IMR-90 (cell line): ENCODE results near the gene PLA2G2D. TPM values are rescaled to one million over a fixed set of nuclear protein-coding genes. Genes with fewer than 3 reads are reported as not detected.

Experiments used
- ATAC-seq: fragments of 200-7000 bp; cut with Tn5 transposase; 2 replicates; pipeline ENCODE4 v1.9.1; 2020; ENCODE audit warnings: low read depth, mild to moderate bottlenecking, moderate library complexity
- BruUV-seq: library from RNA; stranded (reverse); fragments of 400-500 nt; replicated peaks from 2 replicates; lab custom pipeline; 2021; lab: Mats Ljungman, UMichigan
- CTCF ChIA-PET: fragments of 300-600 bp; formaldehyde crosslinking; extraction: SDS; loops from one replicate; lab custom pipeline; 2021; ENCODE audit warnings: antibody characterized with exemption; lab: Yijun Ruan, JAX
- POLR2A ChIA-PET: fragments of 300-600 bp; sonication (Branson Sonifier 250); formaldehyde crosslinking; loops from one replicate; lab custom pipeline; 2022; ENCODE audit warnings: antibody characterized with exemption; ENCODE audit not compliant: unreplicated experiment; lab: Charles Lee
- DNase-seq: peaks from one replicate; pipeline ENCODE4 v3.0.0; 2013
- H2AFZ ChIP-seq: replicated peaks from 2 replicates; pipeline ENCODE3; 2013; ENCODE audit warnings: low read length, mild to moderate bottlenecking; ENCODE audit not compliant: poor library complexity
- H2AK5ac ChIP-seq: 2 replicates; pipeline ENCODE4 v1.6.1; 2013; ENCODE audit warnings: low read depth, low read length, inconsistent platforms
- H2AK9ac ChIP-seq: replicated peaks from 2 replicates; pipeline ENCODE3; 2013; ENCODE audit warnings: mild to moderate bottlenecking, low read depth, low read length, moderate library complexity; ENCODE audit not compliant: poor library complexity
- H2BK120ac ChIP-seq: 2 replicates; pipeline ENCODE4 v1.6.1; 2013; ENCODE audit warnings: low read depth, low read length, inconsistent platforms
- H2BK15ac ChIP-seq: 3 replicates; pipeline ENCODE4 v1.6.1; 2013; ENCODE audit warnings: low read depth, low read length, inconsistent platforms
- H2BK20ac ChIP-seq: 2 replicates; pipeline ENCODE4 v1.6.1; 2013; ENCODE audit warnings: low read depth, mild to moderate bottlenecking, inconsistent platforms, low read length, moderate library complexity
- H2BK5ac ChIP-seq: 2 replicates; pipeline ENCODE4 v1.6.1; 2013; ENCODE audit warnings: mild to moderate bottlenecking, low read depth, low read length, inconsistent platforms; ENCODE audit not compliant: poor library complexity, severe bottlenecking
- H3K14ac ChIP-seq: replicated peaks from 2 replicates; pipeline ENCODE4 v1.6.1; 2013; ENCODE audit warnings: low read depth, low read length, inconsistent platforms
- H3K18ac ChIP-seq: 2 replicates; pipeline ENCODE4 v1.6.1; 2013; ENCODE audit warnings: low read depth, low read length, control low read depth
- H3K23ac ChIP-seq: 2 replicates; pipeline ENCODE4 v1.6.1; 2013; ENCODE audit warnings: low read depth, low read length, inconsistent platforms
- H3K27ac ChIP-seq: 2 replicates; pipeline ENCODE4 v1.5.1; 2013; ENCODE audit warnings: mild to moderate bottlenecking, control low read depth, low read length; ENCODE audit not compliant: insufficient read depth
- H3K27me3 ChIP-seq: 2 replicates; pipeline ENCODE4 v1.6.1; 2013; ENCODE audit warnings: low read length; ENCODE audit not compliant: control insufficient read depth, insufficient read depth
- H3K36me3 ChIP-seq: 2 replicates; pipeline ENCODE4 v1.6.1; 2013; ENCODE audit warnings: low read length, mixed read lengths; ENCODE audit not compliant: control insufficient read depth, insufficient read depth
- H3K4ac ChIP-seq: 2 replicates; pipeline ENCODE4 v1.6.1; 2013; ENCODE audit warnings: low read depth, low read length, inconsistent platforms
- H3K4me1 ChIP-seq: 2 replicates; pipeline ENCODE4 v1.6.1; 2013; ENCODE audit warnings: low read length, mixed read lengths; ENCODE audit not compliant: control insufficient read depth, insufficient read depth
- H3K4me2 ChIP-seq: 2 replicates; pipeline ENCODE4 v1.6.1; 2013; ENCODE audit warnings: low read depth, mild to moderate bottlenecking, control low read depth, low read length, moderate library complexity
- H3K4me3 ChIP-seq: 2 replicates; pipeline ENCODE4 v1.5.1; 2013; ENCODE audit warnings: low read depth, mild to moderate bottlenecking, control low read depth, low read length, moderate library complexity; ENCODE audit not compliant: insufficient read depth
- H3K56ac ChIP-seq: 2 replicates; pipeline ENCODE4 v1.6.1; 2013; ENCODE audit warnings: low read length, inconsistent platforms; ENCODE audit not compliant: insufficient read depth; ENCODE audit errors: extremely low read depth
- H3K79me1 ChIP-seq, 2 experiments: 2 replicates each; pipeline ENCODE4 v1.6.1; 2013; ENCODE audit warnings: low read length in 2 of 2, inconsistent platforms in 1 of 2, low read depth in 1 of 2
- H3K9ac ChIP-seq: 2 replicates; pipeline ENCODE4 v1.6.1; 2013; ENCODE audit warnings: low read depth, low read length, control low read depth
- H3K9me1 ChIP-seq: 2 replicates; pipeline ENCODE4 v1.6.1; 2013; ENCODE audit warnings: low read length, inconsistent platforms; ENCODE audit not compliant: insufficient read depth
- H3K9me3 ChIP-seq: 2 replicates; pipeline ENCODE4 v1.6.1; 2013; ENCODE audit warnings: low read length; ENCODE audit not compliant: control insufficient read depth, insufficient read depth
- H4K20me1 ChIP-seq: 2 replicates; pipeline ENCODE4 v1.6.1; 2013; ENCODE audit warnings: low read length, inconsistent platforms; ENCODE audit not compliant: insufficient read depth
- H4K5ac ChIP-seq: 2 replicates; pipeline ENCODE4 v1.6.1; 2013; ENCODE audit warnings: mild to moderate bottlenecking, low read depth, low read length, control low read depth
- H4K8ac ChIP-seq, 2 experiments: 2 replicates each; pipeline ENCODE4 v1.6.1; 2013; ENCODE audit warnings: low read depth in 2 of 2, low read length in 2 of 2, control low read depth in 1 of 2, inconsistent platforms in 1 of 2
- H4K91ac ChIP-seq: 2 replicates; pipeline ENCODE4 v1.6.1; 2013; ENCODE audit warnings: low read depth, low read length, inconsistent platforms; ENCODE audit not compliant: insufficient read depth
- BHLHE40 ChIP-seq: fragments of 150-350 bp; IDR thresholded peaks from 2 replicates; pipeline ENCODE4 v1.6.1; 2016; ENCODE audit warnings: mild to moderate bottlenecking, low read depth, low read length
- MAZ ChIP-seq: IDR thresholded peaks from 2 replicates; pipeline ENCODE4 v1.6.1; 2012; ENCODE audit warnings: low read depth, mild to moderate bottlenecking, low read length, improper control_type of control experiment, moderate library complexity, borderline replicate concordance
- WGBS, 2 experiments: methylation state at CpG; one replicate each; pipeline versions ENCODE4 v1.1.5 to v1.1.7; 2013; ENCODE audit warnings: missing lambda C conversion rate in 2 of 2; ENCODE audit not compliant: insufficient read length in 1 of 2; ENCODE audit errors: extremely low coverage in 2 of 2; 5-methylcytosine and 5-hydroxymethylcytosine counted together
- dilution Hi-C: fragments of 300-500 bp; cut with HindIII; formaldehyde crosslinking; loops from one replicate; pipeline ENCODE4 v1.14.3; 2018; ENCODE audit warnings: low sequenced_read_pairs; ENCODE audit not compliant: unreplicated experiment
- in situ Hi-C: fragments of 300-500 bp; cut with MboI; formaldehyde crosslinking; loops from 3 replicates; pipeline ENCODE4 v1.14.3; 2019; ENCODE audit warnings: low sequenced_read_pairs, inconsistent platforms, mixed read lengths
- intact Hi-C: fragments of 100-400 bp; cut with micrococcal nuclease; formaldehyde crosslinking; loops from 2 replicates; pipeline ENCODE4 v1.10.0; 2022
- polyA plus RNA-seq, 3 experiments: library from polyadenylated mRNA; depleted of rRNA; stranded (reverse); fragments of >200 nt; gene quantifications; 2 replicates each; pipeline ENCODE4 v1.2.3, GENCODE V29; 2012; ENCODE audit warnings: low replicate concordance in 1 of 3
- total RNA-seq: library from RNA; depleted of rRNA; stranded (reverse); fragments of >200 nt; gene quantifications from 2 replicates; pipeline ENCODE4 v1.2.3, GENCODE V29; 2012

The PLA2G2D gene
- total and polyA plus RNA-seq, 2 of the 4 experiments (the other 2 are of a cell fraction): not detected

- POLR2A ChIA-PET: no interaction called here
- Histone ChIP-seq H2BK20ac (no peak overlapping the region), H3K27ac (no peak overlapping the region), H3K9me3 (no peaks in the 10 kb centered on the region), H3K14ac (no peak overlapping the region), H2AK9ac (no peak overlapping the region), H3K9ac (no peak overlapping the region), H4K20me1 (no peaks in the 10 kb centered on the region), H2BK5ac (no peak overlapping the region), H2AK5ac (no peak overlapping the region), H4K8ac (no peak overlapping the region), H3K23ac (no peak overlapping the region), H2AFZ (no peak overlapping the region), H3K36me3 (no peaks in the 10 kb centered on the region), H3K4me2 (no peak overlapping the region), H3K4me3 (no peak overlapping the region), H3K4ac (no peak overlapping the region), H4K5ac (no peak overlapping the region), H3K79me1 (no peaks in the 10 kb centered on the region), H3K56ac (no peak overlapping the region), H3K9me1 (no peaks in the 10 kb centered on the region), H3K27me3 (peaks cover 37% of the 10 kb centered on the region), H4K91ac (no peak overlapping the region), H3K18ac (no peak overlapping the region), H2BK15ac (no peak overlapping the region), H3K4me1 (no peaks in the 10 kb centered on the region), H2BK120ac (no peak overlapping the region)
- ATAC-seq: 0 out of 2 replicates have a peak, but pooled peaks have one; percentile 11
- peak; percentile 61 for DNase-seq
- TF ChIP-seq BHLHE40 (peak; percentile 5; the same call in 1 of the 2 replicates), MAZ (no peak)
- intact Hi-C loops (no loop called here), in situ Hi-C loops (no loop called here), dilution Hi-C loops (no loop called here)
- 71% methylated on average over 5 of the region's 12 CpGs; no CpG with 5 or more reads in 1 of the 2 experiments for WGBS, 2 experiments
- no TSS peak for BruUV-seq
- CTCF ChIA-PET: no interaction called here
These were observed 8.7 kb downstream of the PLA2G2D start for GRCh38 chr1:20110679-20111078.
